ENCODE data around the gene NSL1. TPM values are rescaled to one million over a fixed set of nuclear protein-coding genes. Genes with fewer than 3 reads are reported as not detected.
"Not testable (repeated sequence)": the region's sequence is repeated elsewhere in the genome, so short reads cannot be mapped to it uniquely, and the experiment has no call there.

Gene NSL1, protein sequence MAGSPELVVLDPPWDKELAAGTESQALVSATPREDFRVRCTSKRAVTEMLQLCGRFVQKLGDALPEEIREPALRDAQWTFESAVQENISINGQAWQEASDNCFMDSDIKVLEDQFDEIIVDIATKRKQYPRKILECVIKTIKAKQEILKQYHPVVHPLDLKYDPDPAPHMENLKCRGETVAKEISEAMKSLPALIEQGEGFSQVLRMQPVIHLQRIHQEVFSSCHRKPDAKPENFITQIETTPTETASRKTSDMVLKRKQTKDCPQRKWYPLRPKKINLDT
- 10 to 100 TPM in 1 of 2 donors, 1 to 10 TPM in 1; 4.7 to 11.1 TPM for polyA plus RNA-seq

DNA sequence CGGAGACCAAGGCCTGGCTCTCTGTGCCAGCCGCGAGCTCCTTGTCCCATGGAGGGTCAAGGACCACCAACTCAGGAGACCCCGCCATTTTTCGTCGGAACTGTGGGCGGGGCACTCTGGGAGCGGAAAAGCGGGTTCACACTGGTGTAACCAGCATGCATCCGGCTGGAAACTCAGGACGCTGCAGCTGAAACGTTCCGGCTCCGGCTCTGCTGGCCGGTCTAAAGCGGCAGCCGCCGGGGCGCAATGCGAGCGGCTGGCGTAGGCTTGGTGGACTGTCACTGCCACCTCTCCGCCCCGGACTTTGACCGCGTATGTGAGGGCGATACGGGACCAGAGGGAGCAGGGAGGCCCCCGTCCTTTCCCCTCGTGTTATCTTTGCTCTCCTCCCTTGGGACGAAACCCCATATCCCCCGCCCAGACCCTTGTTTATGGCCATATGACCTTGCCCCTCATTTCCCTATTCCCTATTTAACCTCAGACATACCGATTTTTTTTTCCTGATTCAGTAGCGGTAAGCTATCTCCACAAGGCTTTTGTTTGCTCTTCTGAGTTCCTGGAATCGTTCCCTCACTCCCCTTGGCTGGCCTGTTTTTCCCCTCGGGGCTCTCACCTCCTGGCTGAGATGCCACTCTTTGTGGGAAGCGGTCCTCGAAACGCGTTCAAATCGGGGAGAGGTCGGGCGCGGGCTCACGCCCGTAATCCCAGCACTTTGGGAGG lies at the start of gene NSL1, which contains the start of gene TATDN3:
TSS of gene NSL1 (minus strand) at position 102 of the 720 bp plus-strand sequence. CDS start at position 88, 14 bp downstream.
TSS of gene TATDN3 (plus strand) at position 219 of the 720 bp plus-strand sequence. CDS start at position 247, 28 bp downstream.
- Histone ChIP-seq H3K27me3 (ENCODE audit: control insufficient read depth in 1 of 2, insufficient read depth in 2 of 2, low read length in 2 of 2) (no peaks in the 10 kb centered on the region), H3K9me3 (ENCODE audit: control insufficient read depth in 2 of 2, insufficient read depth in 1 of 2, low read depth in 1 of 2, low read length in 1 of 2) (no peaks in the 10 kb centered on the region), H3K27ac (ENCODE audit: low read depth in 2 of 2, low read length in 1 of 2) (peak within 1 kb of the TSS; percentile 88 to 92), H3K36me3 (ENCODE audit: control insufficient read depth in 2 of 2, insufficient read depth in 2 of 2, low read length in 1 of 2) (no peaks in the 10 kb centered on the region), H3K4me1 (ENCODE audit: control insufficient read depth in 2 of 2, insufficient read depth in 2 of 2, low read length in 1 of 2) (no peaks in the 10 kb centered on the region), H3K4me3 (ENCODE audit: low read depth in 1 of 2, low read length in 2 of 2) (peak within 1 kb of the TSS; percentile 86 to 96)
- WGBS, 2 donors, result 0% methylated on average over 43 to 46 of the region's 46 CpGs

DNA sequence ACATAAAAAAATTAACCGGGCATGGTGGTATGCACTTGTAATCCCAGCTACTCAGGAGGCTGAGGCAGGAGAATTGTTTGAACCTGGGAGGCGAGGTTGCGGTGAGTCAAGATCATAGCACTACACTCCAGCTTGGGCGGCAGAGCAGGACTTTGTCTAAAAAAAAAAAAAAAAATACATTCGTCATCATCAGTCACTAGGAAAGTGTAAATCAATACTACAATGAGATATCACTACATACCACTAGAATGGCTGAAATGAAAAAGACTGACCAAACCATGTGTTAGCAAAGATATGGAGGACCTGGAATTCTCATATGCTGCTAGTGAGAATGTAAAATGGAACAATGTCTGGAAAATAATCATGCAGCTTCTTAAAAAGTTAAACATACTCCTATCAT lies 46.6 kb upstream of the NSL1 start:
- Histone ChIP-seq H3K27me3 (ENCODE audit: control insufficient read depth in 1 of 2, insufficient read depth in 2 of 2, low read length in 2 of 2) (no peaks in the 10 kb centered on the region), H3K36me3 (ENCODE audit: control insufficient read depth in 2 of 2, insufficient read depth in 2 of 2, low read length in 1 of 2) (no peaks in the 10 kb centered on the region), H3K4me1 (ENCODE audit: control insufficient read depth in 2 of 2, insufficient read depth in 2 of 2, low read length in 1 of 2) (no peaks in the 10 kb centered on the region), H3K4me3 (ENCODE audit: low read depth in 1 of 2, low read length in 2 of 2) (no peak overlapping the region), H3K9me3 (ENCODE audit: control insufficient read depth in 2 of 2, insufficient read depth in 1 of 2, low read depth in 1 of 2, low read length in 1 of 2) (no peaks in the 10 kb centered on the region), H3K27ac (ENCODE audit: low read depth in 2 of 2, low read length in 1 of 2) (no peak overlapping the region)
- WGBS, 2 donors, result 88% methylated on average over 5 of the region's 5 CpGs

DNA sequence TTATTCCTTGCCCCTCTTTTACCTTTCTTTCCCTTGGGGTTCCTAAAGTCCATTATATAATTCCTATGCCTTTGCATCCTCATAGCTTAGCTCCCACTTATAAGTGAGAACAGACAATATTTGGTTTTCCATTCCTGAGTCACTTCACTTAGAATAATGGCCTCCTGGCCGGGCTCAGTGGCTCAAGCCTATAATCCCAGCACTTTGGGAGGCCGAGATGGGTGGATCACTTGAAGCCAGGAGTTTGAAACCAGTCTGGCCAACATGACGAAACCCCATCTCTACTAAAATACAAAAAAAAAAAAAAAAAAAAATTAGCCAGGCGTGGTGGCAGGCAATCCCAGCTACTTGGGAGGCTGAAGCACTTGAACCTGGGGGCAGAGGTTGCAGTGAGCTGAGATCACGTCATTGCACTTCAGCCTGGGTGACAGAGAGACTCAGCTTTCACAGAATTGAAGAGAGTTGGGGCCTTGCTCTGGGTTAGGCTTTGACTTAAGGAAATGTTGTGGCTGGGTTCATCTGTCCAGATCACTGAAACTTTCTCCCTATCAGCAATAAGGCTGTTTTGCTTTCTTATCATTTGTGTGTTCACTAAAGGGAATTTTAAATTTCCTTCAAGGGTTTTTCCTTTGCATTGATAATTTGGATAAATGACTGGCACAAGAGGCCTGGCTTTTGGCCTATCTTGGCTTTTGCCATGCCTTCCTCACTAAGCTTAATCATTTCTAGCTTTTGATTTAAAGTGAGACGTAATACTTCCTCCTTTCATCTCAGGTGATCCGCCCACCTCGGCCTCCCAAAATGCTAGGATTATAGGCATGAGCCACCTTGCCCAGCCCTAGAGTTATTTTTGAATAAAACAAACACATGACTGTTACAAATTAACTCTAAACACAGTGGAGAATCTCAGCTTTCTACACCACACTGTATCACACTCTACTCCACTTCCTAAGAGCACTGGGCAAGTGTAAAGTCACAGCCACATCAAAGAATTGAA lies 41.9 kb upstream of the NSL1 start:
- H3K4me1 ChIP-seq (ENCODE audit: control insufficient read depth in 2 of 2, insufficient read depth in 2 of 2, low read length in 1 of 2); H3K27ac ChIP-seq (ENCODE audit: low read depth in 2 of 2, low read length in 1 of 2); H3K4me3 ChIP-seq (ENCODE audit: low read depth in 1 of 2, low read length in 2 of 2); H3K9me3 ChIP-seq (ENCODE audit: control insufficient read depth in 2 of 2, insufficient read depth in 1 of 2, low read depth in 1 of 2, low read length in 1 of 2); H3K36me3 ChIP-seq (ENCODE audit: control insufficient read depth in 2 of 2, insufficient read depth in 2 of 2, low read length in 1 of 2); H3K27me3 ChIP-seq (ENCODE audit: control insufficient read depth in 1 of 2, insufficient read depth in 2 of 2, low read length in 2 of 2): not testable (repeated sequence)
- 52 to 61% methylated on average over 7 to 8 of the region's 8 CpGs for WGBS, 2 donors

DNA sequence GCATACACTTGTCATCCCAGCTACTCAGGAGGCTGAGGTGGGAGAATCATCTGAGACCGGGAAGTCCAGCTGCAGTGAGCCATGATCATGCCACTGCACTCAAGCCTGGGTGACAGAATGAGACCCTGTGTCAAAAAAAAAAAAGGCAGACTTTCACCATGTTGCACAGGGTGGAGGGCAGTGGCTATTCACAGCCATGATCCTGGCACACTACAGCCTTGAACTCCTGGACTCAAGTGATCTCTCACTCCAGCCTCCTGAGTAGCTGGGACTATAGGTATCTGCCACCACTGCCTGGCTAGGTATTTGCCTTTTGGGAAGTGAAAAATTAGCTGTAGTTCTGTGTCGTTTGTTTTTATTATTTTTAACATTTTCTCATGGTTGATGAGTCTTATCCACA lies 36.8 kb upstream of the NSL1 start:
- Histone ChIP-seq H3K9me3 (ENCODE audit: control insufficient read depth in 2 of 2, insufficient read depth in 1 of 2, low read depth in 1 of 2, low read length in 1 of 2) (peaks cover 6 to 13% of the 10 kb centered on the region in 2 donors), H3K27ac (ENCODE audit: low read depth in 2 of 2, low read length in 1 of 2) (no peak overlapping the region), H3K4me1 (ENCODE audit: control insufficient read depth in 2 of 2, insufficient read depth in 2 of 2, low read length in 1 of 2) (no peaks in the 10 kb centered on the region), H3K27me3 (ENCODE audit: control insufficient read depth in 1 of 2, insufficient read depth in 2 of 2, low read length in 2 of 2) (no peaks in the 10 kb centered on the region), H3K4me3 (ENCODE audit: low read depth in 1 of 2, low read length in 2 of 2) (no peak overlapping the region), H3K36me3 (ENCODE audit: control insufficient read depth in 2 of 2, insufficient read depth in 2 of 2, low read length in 1 of 2) (no peaks in the 10 kb centered on the region)
- 73 to 78% methylated on average over 2 of the region's 2 CpGs for WGBS, 2 donors

DNA sequence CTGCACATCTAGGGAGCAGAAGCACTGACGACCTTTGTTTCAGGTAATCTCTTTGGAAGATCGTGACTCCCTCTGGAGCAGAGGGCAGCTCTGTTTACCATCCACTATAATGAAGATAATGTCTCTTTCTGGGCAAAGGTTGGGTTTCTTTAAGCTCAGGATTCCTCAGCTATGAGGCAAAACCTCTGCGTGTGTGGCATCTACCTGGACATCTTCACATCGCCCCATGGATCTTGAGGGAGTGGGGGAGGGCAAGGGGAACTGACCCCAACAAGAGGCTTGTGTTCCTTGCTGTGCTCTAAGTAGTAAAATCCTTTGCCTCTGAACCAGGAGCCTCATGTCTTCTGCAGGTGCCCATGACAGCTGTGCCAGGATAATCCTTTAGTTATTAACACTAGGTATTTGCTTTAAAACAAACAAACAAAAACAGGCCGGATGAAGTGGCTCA lies 36.3 kb upstream of the NSL1 start:
- Histone ChIP-seq H3K36me3 (ENCODE audit: control insufficient read depth in 2 of 2, insufficient read depth in 2 of 2, low read length in 1 of 2) (no peaks in the 10 kb centered on the region), H3K27ac (ENCODE audit: low read depth in 2 of 2, low read length in 1 of 2) (no peak overlapping the region), H3K9me3 (ENCODE audit: control insufficient read depth in 2 of 2, insufficient read depth in 1 of 2, low read depth in 1 of 2, low read length in 1 of 2) (peaks cover 6 to 13% of the 10 kb centered on the region in 2 donors), H3K4me3 (ENCODE audit: low read depth in 1 of 2, low read length in 2 of 2) (no peak overlapping the region), H3K4me1 (ENCODE audit: control insufficient read depth in 2 of 2, insufficient read depth in 2 of 2, low read length in 1 of 2) (no peaks in the 10 kb centered on the region), H3K27me3 (ENCODE audit: control insufficient read depth in 1 of 2, insufficient read depth in 2 of 2, low read length in 2 of 2) (no peaks in the 10 kb centered on the region)
- WGBS, 2 donors, result 62 to 76% methylated on average over 5 of the region's 5 CpGs

DNA sequence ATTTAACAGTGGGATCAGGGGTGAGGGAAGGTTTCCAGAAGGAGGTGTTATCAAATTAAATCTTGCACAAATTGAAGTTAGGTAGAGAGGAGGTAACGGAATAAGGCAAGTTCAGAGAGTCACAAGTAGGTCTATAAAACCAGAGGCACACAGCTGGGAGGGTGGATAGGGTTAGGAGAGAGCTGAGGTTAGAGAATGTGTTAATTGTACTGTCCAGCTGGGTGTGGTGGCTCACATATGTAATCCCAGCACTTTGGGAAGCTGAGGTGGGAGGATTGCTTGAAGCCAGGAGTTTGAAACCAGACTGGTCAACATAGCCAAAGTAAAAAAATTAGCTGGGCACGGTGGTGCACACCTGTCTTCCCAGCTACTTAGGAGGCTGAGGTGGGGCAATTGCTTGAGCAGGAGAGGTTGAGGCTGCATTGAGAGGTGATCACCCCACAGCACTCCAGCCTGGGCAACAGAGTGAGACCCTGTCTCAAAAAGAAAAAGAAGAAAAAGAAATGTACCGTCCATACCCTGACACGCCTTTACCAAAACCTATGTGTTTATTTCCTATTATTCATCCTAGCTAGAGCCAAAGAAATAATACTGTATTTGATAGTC lies 35.7 kb upstream of the NSL1 start:
- WGBS, 2 donors, result 93 to 95% methylated on average over 4 of the region's 4 CpGs
- H3K36me3 ChIP-seq (ENCODE audit: control insufficient read depth in 2 of 2, insufficient read depth in 2 of 2, low read length in 1 of 2), result no peaks in the 10 kb centered on the region
- H3K4me3 ChIP-seq (ENCODE audit: low read depth in 1 of 2, low read length in 2 of 2), result no peak overlapping the region
- no peaks in the 10 kb centered on the region for H3K27me3 ChIP-seq (ENCODE audit: control insufficient read depth in 1 of 2, insufficient read depth in 2 of 2, low read length in 2 of 2)
- H3K27ac ChIP-seq (ENCODE audit: low read depth in 2 of 2, low read length in 1 of 2), result no peak overlapping the region
- H3K9me3 ChIP-seq (ENCODE audit: control insufficient read depth in 2 of 2, insufficient read depth in 1 of 2, low read depth in 1 of 2, low read length in 1 of 2), result peaks cover 6 to 13% of the 10 kb centered on the region in 2 donors
- H3K4me1 ChIP-seq (ENCODE audit: control insufficient read depth in 2 of 2, insufficient read depth in 2 of 2, low read length in 1 of 2), result no peaks in the 10 kb centered on the region

DNA sequence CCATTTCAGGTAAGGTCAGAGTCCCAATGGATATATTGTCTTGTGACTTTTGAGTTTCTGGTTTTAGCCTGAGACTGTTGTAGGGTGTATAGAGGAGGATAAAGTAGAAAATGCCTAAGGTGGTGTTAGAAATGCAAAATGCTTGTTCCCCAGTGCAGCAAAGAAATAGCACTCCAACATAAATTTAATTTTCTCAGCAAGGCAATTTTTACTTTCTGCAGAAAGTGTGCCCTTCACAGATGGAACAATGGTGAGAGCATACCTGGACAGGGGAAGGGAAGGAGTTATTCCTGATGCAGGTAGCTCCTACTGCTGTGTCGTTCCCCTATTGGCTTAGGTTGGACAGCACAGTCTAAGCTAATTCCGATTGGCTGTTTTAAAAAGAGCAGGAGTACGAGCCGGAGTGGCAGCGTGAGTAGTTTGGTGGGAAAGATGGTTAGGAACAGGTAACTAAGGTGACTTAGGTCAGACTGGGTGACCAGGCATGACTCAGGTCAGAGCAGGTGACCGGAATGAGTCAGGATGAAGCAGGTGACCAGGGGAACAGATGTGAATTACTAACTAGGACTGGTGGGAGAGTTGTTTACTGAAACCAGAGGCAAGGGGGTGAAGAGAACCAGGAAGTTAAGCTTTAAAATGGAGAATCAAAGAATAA lies 34.3 kb upstream of the NSL1 start:
- H3K4me1 ChIP-seq (ENCODE audit: control insufficient read depth in 2 of 2, insufficient read depth in 2 of 2, low read length in 1 of 2), result no peaks in the 10 kb centered on the region
- 95 to 97% methylated on average over 6 of the region's 6 CpGs for WGBS, 2 donors
- H3K9me3 ChIP-seq (ENCODE audit: control insufficient read depth in 2 of 2, insufficient read depth in 1 of 2, low read depth in 1 of 2, low read length in 1 of 2), result peaks cover 6 to 13% of the 10 kb centered on the region in 2 donors
- H3K27me3 ChIP-seq (ENCODE audit: control insufficient read depth in 1 of 2, insufficient read depth in 2 of 2, low read length in 2 of 2), result no peaks in the 10 kb centered on the region
- no peak overlapping the region for H3K27ac ChIP-seq (ENCODE audit: low read depth in 2 of 2, low read length in 1 of 2)
- H3K4me3 ChIP-seq (ENCODE audit: low read depth in 1 of 2, low read length in 2 of 2), result no peak overlapping the region
- no peaks in the 10 kb centered on the region for H3K36me3 ChIP-seq (ENCODE audit: control insufficient read depth in 2 of 2, insufficient read depth in 2 of 2, low read length in 1 of 2)

DNA sequence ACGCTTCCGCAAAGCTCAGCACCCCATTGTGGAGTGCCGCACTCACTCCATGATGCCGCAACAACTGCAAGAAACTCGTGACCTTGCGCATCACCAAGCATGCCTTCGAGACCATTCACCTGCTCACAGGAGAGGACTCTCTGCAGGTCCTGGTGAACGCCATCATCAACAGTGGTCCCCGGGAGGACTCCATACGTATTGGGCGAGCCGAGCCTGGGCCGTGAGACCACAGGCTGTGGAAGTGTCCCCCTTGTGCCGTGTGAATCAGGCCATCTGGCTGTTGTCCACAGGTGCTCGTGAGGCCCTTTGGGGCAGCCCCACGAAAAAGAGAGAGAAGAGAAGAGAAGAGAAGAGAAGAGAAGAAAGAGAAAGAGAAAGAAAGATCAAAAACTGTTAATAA lies 32.6 kb upstream of the NSL1 start:
- H3K9me3 ChIP-seq (ENCODE audit: control insufficient read depth in 2 of 2, insufficient read depth in 1 of 2, low read depth in 1 of 2, low read length in 1 of 2), result peaks cover 6 to 13% of the 10 kb centered on the region in 2 donors
- WGBS, 2 donors, result 96 to 97% methylated on average over 16 of the region's 16 CpGs

More for the DNA sequence above, 32.6 kb upstream of the NSL1 start:
- Histone ChIP-seq H3K36me3 (ENCODE audit: control insufficient read depth in 2 of 2, insufficient read depth in 2 of 2, low read length in 1 of 2) (no peaks in the 10 kb centered on the region), H3K4me3 (ENCODE audit: low read depth in 1 of 2, low read length in 2 of 2) (no peak overlapping the region), H3K27ac (ENCODE audit: low read depth in 2 of 2, low read length in 1 of 2) (no peak overlapping the region), H3K27me3 (ENCODE audit: control insufficient read depth in 1 of 2, insufficient read depth in 2 of 2, low read length in 2 of 2) (no peaks in the 10 kb centered on the region), H3K4me1 (ENCODE audit: control insufficient read depth in 2 of 2, insufficient read depth in 2 of 2, low read length in 1 of 2) (no peaks in the 10 kb centered on the region)

All from esophagus (tissue), 2 donors.